Osteocyte (in vitro differentiated cells): Measurements from ENCODE around the gene VPS33B. TPM values are rescaled to one million over a fixed set of nuclear protein-coding genes. Genes with fewer than 3 reads are reported as not detected.

Experiments
- DNase-seq: peaks from one replicate; pipeline ENCODE4 v3.0.0; 2021; ENCODE audit warnings: mixed read lengths; ENCODE audit not compliant: unreplicated experiment; ENCODE audit errors: extremely low spot score
- H3K27ac Mint-ChIP-seq: one replicate; pipeline ENCODE4 v1.8.0; 2021; ENCODE audit warnings: mild to moderate bottlenecking, mixed read lengths; ENCODE audit not compliant: unreplicated experiment
- H3K27me3 Mint-ChIP-seq: one replicate; pipeline ENCODE4 v1.8.0; 2021; ENCODE audit warnings: mixed read lengths; ENCODE audit not compliant: unreplicated experiment
- H3K36me3 Mint-ChIP-seq: one replicate; pipeline ENCODE4 v1.8.0; 2021; ENCODE audit warnings: mixed read lengths; ENCODE audit not compliant: unreplicated experiment
- H3K4me1 Mint-ChIP-seq: one replicate; pipeline ENCODE4 v1.8.0; 2021; ENCODE audit warnings: mixed read lengths; ENCODE audit not compliant: unreplicated experiment
- H3K4me3 Mint-ChIP-seq: one replicate; pipeline ENCODE4 v1.8.0; 2021; ENCODE audit warnings: mild to moderate bottlenecking, moderate library complexity, mixed read lengths; ENCODE audit not compliant: unreplicated experiment
- H3K9me3 Mint-ChIP-seq: one replicate; pipeline ENCODE4 v1.8.0; 2021; ENCODE audit warnings: mixed read lengths; ENCODE audit not compliant: unreplicated experiment
- CTCF ChIP-seq: fragments of 200-600 bp; sonication (generic); IDR thresholded peaks from 2 replicates; pipeline ENCODE4 v1.5.0; 2021; ENCODE audit warnings: antibody characterized with exemption, mild to moderate bottlenecking, moderate library complexity
- total RNA-seq: library from RNA; stranded (reverse); gene quantifications from 2 replicates; pipeline ENCODE4 v1.2.1, GENCODE V29; 2021

The VPS33B gene
- total RNA-seq, 1 donor from 2014 or later, result 13.7 TPM

- H3K9me3 Mint-ChIP-seq, result no peaks in the 10 kb centered on the region
- peaks cover 31% of the 10 kb centered on the region for H3K4me1 Mint-ChIP-seq
- peak within 1 kb of the TSS; percentile 100 for H3K27ac Mint-ChIP-seq
- no peak for TF ChIP-seq CTCF
- H3K36me3 Mint-ChIP-seq, result peaks cover 15% of the 10 kb centered on the region
- DNase-seq, result peak; percentile 100
- peak within 1 kb of the TSS; percentile 100 for H3K4me3 Mint-ChIP-seq
- no peaks in the 10 kb centered on the region for H3K27me3 Mint-ChIP-seq
These were observed 27.7 kb downstream of the VPS33B start, which contains the start of gene PRC1 for GRCh38 chr15:90994417-90995311. TSS of gene PRC1 (minus strand) at chr15:90994535. CDS start at chr15:90994417, 118 bp downstream.

GRCh38 chr15:90994059-90994416, 28.4 kb downstream of the VPS33B start:
- TF ChIP-seq CTCF, result no peak
- peaks cover 13% of the 10 kb centered on the region for H3K36me3 Mint-ChIP-seq
- DNase-seq, result no peak
- peaks cover 31% of the 10 kb centered on the region for H3K4me1 Mint-ChIP-seq
- peak overlapping the region; percentile 100 for H3K27ac Mint-ChIP-seq
- no peaks in the 10 kb centered on the region for H3K27me3 Mint-ChIP-seq
- no peaks in the 10 kb centered on the region for H3K9me3 Mint-ChIP-seq
- H3K4me3 Mint-ChIP-seq, result peak overlapping the region; percentile 100

- peak overlapping the region; percentile 83 for H3K27ac Mint-ChIP-seq
- DNase-seq, result no peak
- peaks cover 2% of the 10 kb centered on the region for H3K36me3 Mint-ChIP-seq
- H3K27me3 Mint-ChIP-seq, result no peaks in the 10 kb centered on the region
- peak overlapping the region; percentile 35 for H3K4me3 Mint-ChIP-seq
- peaks cover 48% of the 10 kb centered on the region for H3K4me1 Mint-ChIP-seq
- H3K9me3 Mint-ChIP-seq, result no peaks in the 10 kb centered on the region
- no peak for TF ChIP-seq CTCF
These were observed 30.7 kb downstream of the VPS33B start for GRCh38 chr15:90991587-90992285.

GRCh38 chr15:90990446-90990845, 31.9 kb downstream of the VPS33B start:
- Mint-ChIP-seq H3K9me3 (no peaks in the 10 kb centered on the region), H3K4me3 (no peak overlapping the region), H3K36me3 (peaks cover 2% of the 10 kb centered on the region), H3K27me3 (no peaks in the 10 kb centered on the region), H3K27ac (no peak overlapping the region), H3K4me1 (peaks cover 45% of the 10 kb centered on the region)
- no peak for DNase-seq
- TF ChIP-seq CTCF, result no peak
